ENCODE data around the gene DNAJB6. TPM values are rescaled to one million over a fixed set of nuclear protein-coding genes. Genes with fewer than 3 reads are reported as not detected.

The DNAJB6 gene
- polyA plus RNA-seq, 1 experiment = 105 TPM

DNA sequence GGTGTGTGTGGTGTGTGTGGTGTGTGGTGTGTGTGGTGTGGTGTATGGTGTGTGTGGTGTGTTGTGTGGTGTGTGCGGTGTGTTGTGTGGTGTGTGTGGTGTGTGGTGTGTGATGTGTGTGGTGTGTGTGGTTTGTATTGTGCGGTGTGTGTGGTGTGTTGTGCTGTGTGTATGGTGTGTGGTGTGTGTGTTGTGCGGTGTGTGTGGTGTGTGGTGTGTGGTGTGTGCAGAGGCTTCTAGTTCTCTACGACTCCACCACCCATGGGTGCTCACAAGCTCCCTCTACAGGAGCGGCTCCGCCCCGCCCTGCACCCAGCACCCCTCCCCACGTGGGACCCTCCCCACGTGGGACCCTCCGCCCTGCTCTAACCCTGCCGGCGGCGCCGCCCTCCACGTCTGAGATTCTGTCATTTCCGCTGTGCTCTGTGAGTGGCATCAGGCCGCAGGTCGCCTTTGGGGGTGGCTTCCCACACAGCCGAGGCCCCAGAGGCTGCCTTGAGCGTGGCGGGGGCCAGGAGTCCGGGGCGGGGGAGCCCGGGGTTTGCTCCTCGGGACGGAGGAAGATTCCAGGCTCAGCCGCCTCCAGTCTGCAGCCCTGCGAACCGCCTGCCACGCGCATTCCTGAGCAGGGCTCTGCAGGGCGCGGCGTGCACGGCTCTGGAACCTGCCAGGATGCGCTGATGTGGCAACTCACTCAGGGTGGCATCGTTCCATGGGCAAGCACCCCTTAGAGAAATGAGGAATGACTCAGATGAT, 37.0 kb upstream of the DNAJB6 start:
- CTCF ChIA-PET = no interaction called here
- H3K27me3 ChIP-seq (ENCODE audit: control insufficient read depth, insufficient read depth, low read length) = no peaks in the 10 kb centered on the region
- H3K36me3 ChIP-seq (ENCODE audit: control insufficient read depth, insufficient read depth, low read length) = no peaks in the 10 kb centered on the region
- TF ChIP-seq, protein P1, sequence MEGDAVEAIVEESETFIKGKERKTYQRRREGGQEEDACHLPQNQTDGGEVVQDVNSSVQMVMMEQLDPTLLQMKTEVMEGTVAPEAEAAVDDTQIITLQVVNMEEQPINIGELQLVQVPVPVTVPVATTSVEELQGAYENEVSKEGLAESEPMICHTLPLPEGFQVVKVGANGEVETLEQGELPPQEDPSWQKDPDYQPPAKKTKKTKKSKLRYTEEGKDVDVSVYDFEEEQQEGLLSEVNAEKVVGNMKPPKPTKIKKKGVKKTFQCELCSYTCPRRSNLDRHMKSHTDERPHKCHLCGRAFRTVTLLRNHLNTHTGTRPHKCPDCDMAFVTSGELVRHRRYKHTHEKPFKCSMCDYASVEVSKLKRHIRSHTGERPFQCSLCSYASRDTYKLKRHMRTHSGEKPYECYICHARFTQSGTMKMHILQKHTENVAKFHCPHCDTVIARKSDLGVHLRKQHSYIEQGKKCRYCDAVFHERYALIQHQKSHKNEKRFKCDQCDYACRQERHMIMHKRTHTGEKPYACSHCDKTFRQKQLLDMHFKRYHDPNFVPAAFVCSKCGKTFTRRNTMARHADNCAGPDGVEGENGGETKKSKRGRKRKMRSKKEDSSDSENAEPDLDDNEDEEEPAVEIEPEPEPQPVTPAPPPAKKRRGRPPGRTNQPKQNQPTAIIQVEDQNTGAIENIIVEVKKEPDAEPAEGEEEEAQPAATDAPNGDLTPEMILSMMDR (IDR thresholded peaks at IDR 0.05; ENCODE audit: insufficient read depth, low read depth, low read length) = no peak
- POLR2A ChIA-PET = no interaction called here
- no peak for DNase-seq (ENCODE audit: low read depth)
- H3K4me3 ChIP-seq (ENCODE audit: low read depth, low read length) = no peak overlapping the region

DNA sequence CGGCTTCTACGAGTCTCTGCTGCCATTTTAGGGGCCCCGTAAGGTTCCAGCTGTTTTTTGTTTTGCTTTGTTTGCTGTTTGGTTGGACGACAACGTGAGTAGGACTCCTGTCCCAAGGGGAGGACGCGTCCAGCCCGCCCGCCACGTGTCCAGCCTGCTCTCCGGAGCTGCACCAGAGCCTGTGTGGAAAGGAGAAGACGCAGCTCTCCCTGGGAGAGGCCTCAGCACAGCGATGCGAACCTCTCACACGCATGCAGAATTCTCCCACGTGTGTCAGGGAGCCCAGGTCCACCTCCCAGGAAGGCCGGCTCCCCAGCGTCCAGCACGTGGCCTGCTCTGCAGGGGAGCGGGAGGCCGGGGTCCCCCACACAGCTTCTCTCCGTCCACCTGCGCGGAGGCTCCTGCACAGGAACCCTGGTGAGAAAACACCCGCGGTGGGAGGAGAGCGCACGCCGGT, 36.4 kb upstream of the DNAJB6 start:
- ChIA-PET CTCF (no interaction called here), POLR2A (no interaction called here)
- DNase-seq (ENCODE audit: low read depth) = no peak
- no peaks in the 10 kb centered on the region for H3K36me3 ChIP-seq (ENCODE audit: control insufficient read depth, insufficient read depth, low read length)
- TF ChIP-seq, protein P1 (IDR thresholded peaks at IDR 0.05; ENCODE audit: insufficient read depth, low read depth, low read length) = no peak
- no peak overlapping the region for H3K4me3 ChIP-seq (ENCODE audit: low read depth, low read length)
- H3K27me3 ChIP-seq (ENCODE audit: control insufficient read depth, insufficient read depth, low read length) = no peaks in the 10 kb centered on the region

DNA sequence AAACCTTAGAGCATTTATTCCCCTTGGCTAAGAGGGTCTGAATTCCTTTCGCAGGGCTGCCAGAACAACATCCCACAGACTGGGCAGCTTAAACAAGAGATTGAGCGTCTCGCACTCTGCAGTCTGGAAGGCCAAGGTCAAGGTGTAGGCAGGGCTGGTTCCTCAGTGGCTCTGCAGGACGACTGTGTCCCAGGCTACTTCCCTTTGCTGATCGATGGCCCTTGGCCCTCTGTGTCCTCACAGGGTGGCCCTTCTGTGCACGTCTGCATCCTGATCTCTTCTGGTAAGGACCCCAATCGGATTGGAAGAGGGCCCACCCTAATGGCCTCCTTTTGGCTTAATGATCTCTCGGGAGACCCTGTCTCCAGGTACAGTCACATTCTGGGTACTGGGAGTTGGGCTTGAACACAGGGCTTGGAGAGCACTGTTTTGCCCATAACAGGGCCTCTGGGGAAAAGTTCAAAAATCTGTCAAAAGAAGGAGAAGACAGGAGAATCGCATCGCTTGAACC, 35.1 kb upstream of the DNAJB6 start:
- H3K4me3 ChIP-seq (ENCODE audit: low read depth, low read length) = no peak overlapping the region
- POLR2A ChIA-PET = no interaction called here
- TF ChIP-seq, protein P1 (IDR thresholded peaks at IDR 0.05; ENCODE audit: insufficient read depth, low read depth, low read length) = no peak
- DNase-seq (ENCODE audit: low read depth) = no peak
- H3K36me3 ChIP-seq (ENCODE audit: control insufficient read depth, insufficient read depth, low read length) = no peaks in the 10 kb centered on the region
- CTCF ChIA-PET = no interaction called here
- no peaks in the 10 kb centered on the region for H3K27me3 ChIP-seq (ENCODE audit: control insufficient read depth, insufficient read depth, low read length)

DNA sequence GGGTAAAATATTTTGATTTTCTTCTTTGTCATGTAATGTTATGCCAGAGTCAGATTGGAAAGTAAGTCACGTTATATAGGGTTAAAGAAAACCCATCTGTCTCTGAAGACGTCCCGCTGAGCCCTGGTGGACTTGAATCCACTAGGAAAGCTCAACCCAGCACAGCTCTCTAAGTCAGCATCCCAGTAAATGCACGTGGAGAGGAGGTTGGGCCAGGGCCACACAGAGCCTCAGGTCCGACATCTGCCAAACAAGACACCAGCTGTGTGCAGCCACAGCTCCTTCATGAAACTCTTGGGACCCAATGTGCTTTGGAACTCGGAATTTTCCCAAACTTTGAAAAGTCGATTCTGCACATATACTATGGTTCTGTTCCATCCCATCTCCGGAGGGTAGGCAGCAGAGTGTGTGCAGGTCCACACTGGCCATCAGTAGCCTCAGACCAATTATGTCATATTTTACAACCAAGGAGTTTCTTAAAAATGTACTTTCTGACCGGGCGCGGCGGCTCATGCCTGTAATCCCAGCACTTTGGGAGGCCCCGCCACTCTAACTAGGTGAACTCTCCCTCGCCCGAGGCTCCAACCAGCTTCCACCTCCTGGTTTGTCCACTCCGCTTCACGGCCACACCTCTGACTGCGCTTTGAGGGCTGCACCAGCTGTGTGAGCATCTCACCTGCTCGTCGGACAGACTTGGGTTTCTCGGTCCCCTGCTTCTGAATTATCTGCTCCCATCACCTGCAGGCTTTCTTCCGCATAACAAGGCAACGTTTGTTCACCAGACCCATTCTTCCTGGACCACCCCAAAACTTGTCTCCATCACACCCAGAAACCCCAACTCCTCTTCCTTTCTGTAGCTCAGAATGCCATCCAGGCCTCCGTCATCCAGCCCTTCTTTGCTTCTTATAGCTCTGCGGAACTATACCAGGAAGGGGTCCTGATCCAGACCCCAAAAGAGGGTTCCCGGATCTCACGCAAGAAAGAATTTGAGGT, 29.7 kb upstream of the DNAJB6 start:
- Histone ChIP-seq H3K36me3 (ENCODE audit: control insufficient read depth, insufficient read depth, low read length) (no peaks in the 10 kb centered on the region), H3K4me3 (ENCODE audit: low read depth, low read length) (no peak overlapping the region), H3K27me3 (ENCODE audit: control insufficient read depth, insufficient read depth, low read length) (no peaks in the 10 kb centered on the region)
- TF ChIP-seq, protein P1 (IDR thresholded peaks at IDR 0.05; ENCODE audit: insufficient read depth, low read depth, low read length) = no peak
- DNase-seq (ENCODE audit: low read depth) = no peak
- POLR2A ChIA-PET = no interaction called here
- CTCF ChIA-PET = no interaction called here

Data from BJ (cell line).